Measurements from ENCODE around the gene CBARP. TPM values are rescaled to one million over a fixed set of nuclear protein-coding genes. Genes with fewer than 3 reads are reported as not detected.
A peak's percentile ranks its signal among the peaks of the same experiment; 100 is the strongest.

CBARP gene
- total and polyA plus RNA-seq, 9 of the 15 experiments (the other 6 are each of a cell fraction or from before 2014, with no cell fraction given): 0.03 to 8.9 (median 1.2) TPM; not detected in 1

DNA sequence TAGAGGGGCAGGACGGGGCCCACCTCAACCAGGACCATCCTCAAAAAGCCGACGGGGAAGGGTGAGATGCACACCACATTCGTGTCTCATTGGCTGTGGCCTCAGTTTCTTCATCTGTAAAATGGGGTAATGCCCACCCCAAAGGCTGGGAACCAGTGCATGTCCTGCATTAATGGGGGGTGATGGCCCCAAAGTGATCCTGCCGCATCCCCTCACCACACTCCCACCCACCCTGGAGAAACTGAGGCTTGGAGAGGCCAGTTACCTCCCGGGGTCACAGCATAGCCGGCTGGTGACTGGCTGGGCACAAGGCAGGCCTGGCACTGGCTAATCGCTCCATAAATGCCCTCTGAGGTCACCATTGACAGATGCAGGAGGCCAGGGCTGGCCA, 9.9 kb upstream of the CBARP start (continued):
- no peak for TF ChIP-seq REST (IDR thresholded peaks at IDR 0.05; ENCODE audit: borderline replicate concordance)
- 0 out of 2 replicates have a peak, but pooled peaks have one; percentile 33 for TF ChIP-seq REST (CRISPR knock-in tag; IDR thresholded peaks at IDR 0.05; ENCODE audit: low read depth)
- TF ChIP-seq ZNF239 (CRISPR knock-in tag; IDR thresholded peaks at IDR 0.05): no peak
- TF ChIP-seq KDM1A (IDR thresholded peaks at IDR 0.05): peak; percentile 89 to 95
- TF ChIP-seq HCFC1 (IDR thresholded peaks at IDR 0.05; ENCODE audit: low read depth, low read length): no peak
- no peak for TF ChIP-seq CHCHD3 (CRISPR knock-in tag; IDR thresholded peaks at IDR 0.05)
- TF ChIP-seq CEBPZ (IDR thresholded peaks at IDR 0.05; ENCODE audit: borderline replicate concordance, low read depth, low read length): no peak
- no peak for TF ChIP-seq NCOA4 (IDR thresholded peaks at IDR 0.05; ENCODE audit: partially characterized antibody)
- TF ChIP-seq ILK (tag; IDR thresholded peaks at IDR 0.05; ENCODE audit: borderline replicate concordance, low read depth): no peak
- TF ChIP-seq, protein P1, sequence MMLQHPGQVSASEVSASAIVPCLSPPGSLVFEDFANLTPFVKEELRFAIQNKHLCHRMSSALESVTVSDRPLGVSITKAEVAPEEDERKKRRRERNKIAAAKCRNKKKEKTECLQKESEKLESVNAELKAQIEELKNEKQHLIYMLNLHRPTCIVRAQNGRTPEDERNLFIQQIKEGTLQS (IDR thresholded peaks at IDR 0.05): no peak
- TF ChIP-seq, protein P1 (CRISPR knock-in tag; conservative IDR thresholded peaks at IDR 0.05): no peak
- TF ChIP-seq ZNF717 (CRISPR knock-in tag; IDR thresholded peaks at IDR 0.05): no peak
- no peak for TF ChIP-seq KAT2B (IDR thresholded peaks at IDR 0.05; ENCODE audit: low read depth, low read length)
- no peak for TF ChIP-seq MAFF (IDR thresholded peaks at IDR 0.05; ENCODE audit: low read length)
- TF ChIP-seq HMG20A (CRISPR knock-in tag; conservative IDR thresholded peaks at IDR 0.05): no peak
- no peak for TF ChIP-seq ZNF696 (CRISPR knock-in tag; conservative IDR thresholded peaks at IDR 0.05)
- TF ChIP-seq ZNF253 (CRISPR knock-in tag; conservative IDR thresholded peaks at IDR 0.05): no peak
- TF ChIP-seq POLR3A (IDR thresholded peaks at IDR 0.05; ENCODE audit: borderline replicate concordance, extremely low read depth, insufficient read depth, insufficient read length): no peak

All from K562 (cell line).